Fibroblast of lung (primary cell): ENCODE data around the gene HDAC8.

ENCODE experiments used
- EZH2 ChIP-seq: IDR thresholded peaks from 2 replicates; pipeline ENCODE4 v1.5.1; 2012; ENCODE audit warnings: low read length, control low read depth, mild to moderate bottlenecking; ENCODE audit errors: missing control alignments
- TF ChIP-seq, protein P1 (sequence below), 2 donors: IDR thresholded peaks in 1 of 2; conservative IDR thresholded peaks in 1 of 2; 1 replicate in 1 of 2; 2 replicates in 1 of 2; pipeline ENCODE4 v1.5.1; 2011 to 2012; ENCODE audit warnings: low read length in 2 of 2, control low read depth in 1 of 2, inconsistent platforms in 1 of 2, low read depth in 1 of 2, mild to moderate bottlenecking in 1 of 2

DNA sequence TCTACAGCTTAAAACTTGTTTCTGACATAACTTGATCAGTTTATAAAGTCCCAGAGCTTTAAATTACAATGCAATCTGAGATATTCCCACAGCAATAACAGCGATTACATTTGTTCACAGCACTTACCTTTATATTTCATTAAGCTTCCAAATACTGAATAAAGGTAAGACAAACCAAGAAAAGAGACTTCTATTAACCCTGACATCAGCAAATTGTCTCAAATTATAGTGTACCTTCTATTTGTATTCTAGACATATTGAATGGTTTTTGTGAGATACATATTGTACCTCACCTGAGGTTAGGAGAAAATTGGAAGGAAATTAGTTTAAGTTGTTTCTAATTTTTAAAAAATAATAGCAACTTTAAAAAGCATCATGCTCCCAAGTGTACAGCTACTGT lies 111.9 kb downstream of the HDAC8 start:
- TF ChIP-seq, protein P1, sequence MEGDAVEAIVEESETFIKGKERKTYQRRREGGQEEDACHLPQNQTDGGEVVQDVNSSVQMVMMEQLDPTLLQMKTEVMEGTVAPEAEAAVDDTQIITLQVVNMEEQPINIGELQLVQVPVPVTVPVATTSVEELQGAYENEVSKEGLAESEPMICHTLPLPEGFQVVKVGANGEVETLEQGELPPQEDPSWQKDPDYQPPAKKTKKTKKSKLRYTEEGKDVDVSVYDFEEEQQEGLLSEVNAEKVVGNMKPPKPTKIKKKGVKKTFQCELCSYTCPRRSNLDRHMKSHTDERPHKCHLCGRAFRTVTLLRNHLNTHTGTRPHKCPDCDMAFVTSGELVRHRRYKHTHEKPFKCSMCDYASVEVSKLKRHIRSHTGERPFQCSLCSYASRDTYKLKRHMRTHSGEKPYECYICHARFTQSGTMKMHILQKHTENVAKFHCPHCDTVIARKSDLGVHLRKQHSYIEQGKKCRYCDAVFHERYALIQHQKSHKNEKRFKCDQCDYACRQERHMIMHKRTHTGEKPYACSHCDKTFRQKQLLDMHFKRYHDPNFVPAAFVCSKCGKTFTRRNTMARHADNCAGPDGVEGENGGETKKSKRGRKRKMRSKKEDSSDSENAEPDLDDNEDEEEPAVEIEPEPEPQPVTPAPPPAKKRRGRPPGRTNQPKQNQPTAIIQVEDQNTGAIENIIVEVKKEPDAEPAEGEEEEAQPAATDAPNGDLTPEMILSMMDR (conservative IDR thresholded peaks at IDR 0.05 in 1 of 2, IDR thresholded peaks at IDR 0.05 in 1 of 2; ENCODE audit: low read depth in 1 of 2, low read length in 2 of 2), result no peak
- TF ChIP-seq EZH2, result no peak
